ENCODE measurements around the gene LRRN2. TPM values are rescaled to one million over a fixed set of nuclear protein-coding genes. Genes with fewer than 3 reads are reported as not detected.

Gene LRRN2
- polyA plus RNA-seq, 4 donors = 3.0 to 3.1 TPM; not detected in 2

DNA sequence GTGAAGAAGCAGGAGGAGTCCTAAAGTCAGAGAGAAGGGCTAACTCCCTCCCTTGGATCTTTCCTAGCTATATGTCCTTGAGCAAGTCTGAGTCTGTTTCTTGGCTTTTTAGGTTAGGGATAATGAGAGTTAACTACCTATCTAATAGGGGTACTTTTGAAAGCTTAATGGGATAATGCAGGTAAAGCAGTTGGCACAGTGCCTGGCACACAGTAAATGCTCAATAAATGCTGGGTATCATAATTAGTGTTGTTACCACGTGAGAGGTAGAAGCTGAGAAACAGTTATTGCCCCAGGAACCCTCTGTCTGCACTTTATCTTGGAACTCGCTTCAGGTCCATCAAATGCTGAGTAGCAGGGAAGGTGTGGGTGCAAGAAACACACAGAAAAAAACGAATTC, 5.5 kb downstream of the LRRN2 start:
- no peak for FAIRE-seq
- H3K27me3 ChIP-seq (ENCODE audit: control insufficient read depth in 3 of 3, insufficient read depth in 3 of 3, low read length in 3 of 3) = peaks cover 0 to 35% (median 4%) of the 10 kb centered on the region in 3 donors
- H3K4me1 ChIP-seq (ENCODE audit: control insufficient read depth in 3 of 3, insufficient read depth in 2 of 3, low read depth in 1 of 3, low read length in 2 of 3) = peaks cover 0 to 3% (median 0%) of the 10 kb centered on the region in 3 donors
- no peaks in the 10 kb centered on the region for H3K9me3 ChIP-seq (ENCODE audit: control insufficient read depth in 2 of 2, insufficient read depth in 1 of 2, low read depth in 1 of 2, low read length in 1 of 2)
- H3K36me3 ChIP-seq (ENCODE audit: control insufficient read depth in 3 of 3, insufficient read depth in 2 of 3, low read depth in 1 of 3, low read length in 3 of 3) = no peaks in the 10 kb centered on the region
- DNase-seq = no peak
- no peak overlapping the region for H3K27ac ChIP-seq (ENCODE audit: low read depth in 1 of 3, low read length in 2 of 3)
- no peak overlapping the region for H3K4me3 ChIP-seq (ENCODE audit: low read depth in 1 of 3, low read length in 3 of 3)
- 30 to 56% (median 37%) methylated on average over 3 of the region's 3 CpGs for WGBS, 3 donors

DNA sequence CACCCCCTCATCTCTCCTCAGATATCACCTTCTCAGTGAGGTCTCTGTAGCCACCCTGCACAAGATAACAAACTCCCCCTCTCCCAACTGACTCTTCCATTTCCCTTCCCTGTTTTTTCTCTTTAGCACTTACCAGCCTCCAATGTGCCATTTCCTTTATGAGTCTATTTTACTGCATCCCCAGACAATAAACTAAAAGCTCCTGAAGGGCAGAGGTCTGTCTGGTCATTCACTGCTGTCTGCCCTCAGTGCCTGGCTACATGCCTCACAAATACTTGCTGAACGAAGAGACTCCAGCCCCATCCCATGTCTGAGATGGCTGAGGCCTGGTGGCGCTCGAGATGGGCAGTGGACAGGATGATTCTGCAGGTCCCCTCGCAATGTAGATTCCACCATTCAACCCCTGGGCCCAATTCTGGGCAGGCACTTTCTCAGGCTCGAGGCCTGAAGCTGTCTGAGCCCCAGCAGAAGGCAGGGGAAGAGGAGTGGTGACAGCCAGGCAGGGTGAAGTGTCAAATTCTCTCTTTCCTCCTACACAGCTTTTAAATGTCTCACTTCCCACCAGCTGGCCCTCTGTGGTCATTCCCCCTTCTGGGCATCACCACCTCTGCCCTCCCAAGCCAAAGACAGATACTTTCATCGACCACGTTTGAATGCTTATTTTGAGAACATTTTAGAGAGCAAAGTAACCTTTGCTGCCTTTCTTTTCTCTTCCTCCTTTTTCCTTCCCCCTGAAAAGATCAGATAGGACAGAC, 6.6 kb downstream of the LRRN2 start:
- H3K4me1 ChIP-seq (ENCODE audit: control insufficient read depth in 3 of 3, insufficient read depth in 2 of 3, low read depth in 1 of 3, low read length in 2 of 3) = no peaks in the 10 kb centered on the region
- DNase-seq (no peak), FAIRE-seq (no peak)
- H3K27me3 ChIP-seq (ENCODE audit: control insufficient read depth in 3 of 3, insufficient read depth in 3 of 3, low read length in 3 of 3) = peaks cover 0 to 28% (median 0%) of the 10 kb centered on the region in 3 donors
- H3K36me3 ChIP-seq (ENCODE audit: control insufficient read depth in 3 of 3, insufficient read depth in 2 of 3, low read depth in 1 of 3, low read length in 3 of 3) = no peaks in the 10 kb centered on the region
- no peak overlapping the region for H3K4me3 ChIP-seq (ENCODE audit: low read depth in 1 of 3, low read length in 3 of 3)
- 65 to 84% (median 74%) methylated on average over 7 of the region's 7 CpGs for WGBS, 3 donors
- no peak overlapping the region for H3K27ac ChIP-seq (ENCODE audit: low read depth in 1 of 3, low read length in 2 of 3)
- no peaks in the 10 kb centered on the region for H3K9me3 ChIP-seq (ENCODE audit: control insufficient read depth in 2 of 2, insufficient read depth in 1 of 2, low read depth in 1 of 2, low read length in 1 of 2)

DNA sequence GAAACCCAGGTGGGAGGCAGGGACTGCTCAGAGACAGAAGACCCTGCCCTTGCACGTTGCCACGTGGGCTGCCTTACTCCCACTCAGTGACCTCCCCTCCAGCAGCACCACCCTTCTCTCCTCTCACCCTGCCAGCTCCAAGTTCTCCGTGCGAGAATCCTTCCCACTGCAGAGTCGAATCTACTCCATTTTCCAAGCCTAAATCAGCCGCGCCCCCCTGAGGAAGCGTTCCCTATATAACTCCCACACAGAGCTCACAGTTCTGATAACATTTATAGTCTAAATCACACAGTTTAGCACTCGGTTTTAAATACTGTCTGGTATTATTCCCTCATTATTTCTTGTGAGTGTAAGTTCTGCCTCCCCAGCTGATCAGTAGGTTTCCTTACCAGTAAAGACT, 7.7 kb downstream of the LRRN2 start:
- 62 to 75% (median 69%) methylated on average over 9 of the region's 9 CpGs for WGBS, 3 donors
- H3K36me3 ChIP-seq (ENCODE audit: control insufficient read depth in 3 of 3, insufficient read depth in 2 of 3, low read depth in 1 of 3, low read length in 3 of 3) = no peaks in the 10 kb centered on the region
- no peaks in the 10 kb centered on the region for H3K9me3 ChIP-seq (ENCODE audit: control insufficient read depth in 2 of 2, insufficient read depth in 1 of 2, low read depth in 1 of 2, low read length in 1 of 2)
- no peaks in the 10 kb centered on the region for H3K4me1 ChIP-seq (ENCODE audit: control insufficient read depth in 3 of 3, insufficient read depth in 2 of 3, low read depth in 1 of 3, low read length in 2 of 3)
- no peak overlapping the region for H3K27ac ChIP-seq (ENCODE audit: low read depth in 1 of 3, low read length in 2 of 3)
- FAIRE-seq = no peak
- DNase-seq = no peak
- no peak overlapping the region for H3K4me3 ChIP-seq (ENCODE audit: low read depth in 1 of 3, low read length in 3 of 3)
- peaks cover 0 to 21% (median 0%) of the 10 kb centered on the region in 3 donors for H3K27me3 ChIP-seq (ENCODE audit: control insufficient read depth in 3 of 3, insufficient read depth in 3 of 3, low read length in 3 of 3)

DNA sequence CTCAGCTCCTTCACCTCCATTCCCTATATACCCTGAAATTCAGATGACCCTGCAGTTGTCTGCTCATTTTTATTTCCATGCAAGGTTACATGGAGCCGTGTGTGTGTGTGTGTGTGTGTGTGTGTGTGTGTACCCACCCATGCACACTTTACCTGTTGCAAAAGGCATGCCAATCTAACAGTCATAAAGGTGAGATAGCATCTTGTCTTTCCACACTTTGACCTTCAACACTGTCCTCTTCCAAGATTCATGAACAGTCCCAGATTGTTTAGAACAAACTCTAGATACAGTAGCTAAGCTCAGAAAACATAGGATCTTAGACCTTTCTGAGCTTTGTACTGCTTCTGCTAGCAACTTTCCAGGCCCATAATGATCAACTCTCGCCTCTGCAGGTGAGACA, 9.5 kb downstream of the LRRN2 start:
- Histone ChIP-seq H3K9me3 (ENCODE audit: control insufficient read depth in 2 of 2, insufficient read depth in 1 of 2, low read depth in 1 of 2, low read length in 1 of 2) (no peaks in the 10 kb centered on the region), H3K36me3 (ENCODE audit: control insufficient read depth in 3 of 3, insufficient read depth in 2 of 3, low read depth in 1 of 3, low read length in 3 of 3) (no peaks in the 10 kb centered on the region), H3K4me3 (ENCODE audit: low read depth in 1 of 3, low read length in 3 of 3) (no peak overlapping the region), H3K4me1 (ENCODE audit: control insufficient read depth in 3 of 3, insufficient read depth in 2 of 3, low read depth in 1 of 3, low read length in 2 of 3) (no peaks in the 10 kb centered on the region), H3K27ac (ENCODE audit: low read depth in 1 of 3, low read length in 2 of 3) (no peak overlapping the region), H3K27me3 (ENCODE audit: control insufficient read depth in 3 of 3, insufficient read depth in 3 of 3, low read length in 3 of 3) (peaks cover 0 to 22% (median 0%) of the 10 kb centered on the region in 3 donors)
- DNase-seq (peak in 1 of 2 donors; percentile 45), FAIRE-seq (no peak)
- WGBS, 3 donors = 50 to 69% (median 53%) methylated on average over 2 of the region's 2 CpGs

DNA sequence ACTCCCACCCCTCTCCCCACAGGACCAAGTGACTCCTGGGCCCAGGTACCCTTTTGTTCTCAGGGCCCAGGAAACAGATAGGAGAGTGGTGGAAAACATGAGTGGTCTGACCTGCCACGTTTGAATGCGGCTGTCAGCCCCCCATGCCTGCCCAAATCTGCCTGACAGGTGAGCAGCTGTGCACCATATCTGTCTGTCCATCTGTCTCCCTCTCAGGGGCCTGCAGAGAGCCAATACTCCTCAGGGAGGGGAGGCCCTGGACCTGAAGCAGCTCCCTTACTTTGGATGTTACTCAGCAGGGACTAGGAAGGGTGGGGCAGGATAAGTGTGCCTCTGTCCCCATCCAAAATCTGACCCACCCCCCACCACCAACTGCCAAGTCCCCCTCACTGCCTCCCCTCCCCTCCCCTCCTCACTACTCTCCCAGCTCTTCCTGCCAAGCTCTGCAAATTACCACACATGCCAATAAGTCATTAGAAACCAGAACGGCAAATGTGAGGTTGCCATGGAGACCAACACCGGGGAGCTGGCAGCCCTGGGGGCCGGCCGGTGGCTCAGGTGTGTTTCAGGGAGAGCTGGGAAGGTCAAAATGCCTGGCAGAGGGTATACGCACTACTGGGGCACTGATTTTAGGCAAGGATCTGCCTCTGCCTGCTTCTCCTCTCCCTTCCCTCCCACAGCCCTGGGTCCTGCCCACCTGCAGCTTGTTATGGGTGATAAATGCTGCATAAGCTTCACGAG, 11.5 kb downstream of the LRRN2 start:
- Histone ChIP-seq H3K27me3 (ENCODE audit: control insufficient read depth in 3 of 3, insufficient read depth in 3 of 3, low read length in 3 of 3) (peaks cover 0 to 19% (median 3%) of the 10 kb centered on the region in 3 donors), H3K4me3 (ENCODE audit: low read depth in 1 of 3, low read length in 3 of 3) (no peak overlapping the region), H3K4me1 (ENCODE audit: control insufficient read depth in 3 of 3, insufficient read depth in 2 of 3, low read depth in 1 of 3, low read length in 2 of 3) (no peaks in the 10 kb centered on the region), H3K27ac (ENCODE audit: low read depth in 1 of 3, low read length in 2 of 3) (no peak overlapping the region), H3K36me3 (ENCODE audit: control insufficient read depth in 3 of 3, insufficient read depth in 2 of 3, low read depth in 1 of 3, low read length in 3 of 3) (no peaks in the 10 kb centered on the region), H3K9me3 (ENCODE audit: control insufficient read depth in 2 of 2, insufficient read depth in 1 of 2, low read depth in 1 of 2, low read length in 1 of 2) (no peaks in the 10 kb centered on the region)
- 38 to 45% (median 38%) methylated on average over 8 of the region's 8 CpGs for WGBS, 3 donors
- no peak for DNase-seq
- FAIRE-seq = no peak

DNA sequence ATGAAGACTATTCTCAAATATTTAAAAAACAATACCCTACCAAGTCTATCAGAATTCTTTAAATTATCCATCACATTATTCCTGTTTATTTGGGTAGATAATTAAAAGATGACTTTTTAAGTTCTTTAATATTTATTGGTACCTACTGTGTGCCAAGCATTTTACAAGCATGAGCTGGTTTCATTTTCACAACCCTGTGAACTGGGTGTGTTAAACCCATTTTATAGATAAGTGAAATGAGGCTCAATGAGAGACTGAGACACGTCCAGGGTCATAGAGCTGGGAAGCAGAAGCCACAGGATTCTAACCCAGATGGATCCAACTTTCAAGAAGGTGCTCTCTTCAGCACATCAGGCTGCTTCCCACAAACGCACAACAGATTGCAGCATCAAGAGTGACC, 12.3 kb downstream of the LRRN2 start:
- H3K4me1 ChIP-seq (ENCODE audit: control insufficient read depth in 3 of 3, insufficient read depth in 2 of 3, low read depth in 1 of 3, low read length in 2 of 3) = no peaks in the 10 kb centered on the region
- DNase-seq = no peak
- H3K27ac ChIP-seq (ENCODE audit: low read depth in 1 of 3, low read length in 2 of 3) = no peak overlapping the region
- peaks cover 0 to 19% (median 3%) of the 10 kb centered on the region in 3 donors for H3K27me3 ChIP-seq (ENCODE audit: control insufficient read depth in 3 of 3, insufficient read depth in 3 of 3, low read length in 3 of 3)
- no peaks in the 10 kb centered on the region for H3K36me3 ChIP-seq (ENCODE audit: control insufficient read depth in 3 of 3, insufficient read depth in 2 of 3, low read depth in 1 of 3, low read length in 3 of 3)
- no peak overlapping the region for H3K4me3 ChIP-seq (ENCODE audit: low read depth in 1 of 3, low read length in 3 of 3)
- no peak for FAIRE-seq
- WGBS, 3 donors = 57 to 74% (median 68%) methylated on average over 2 of the region's 2 CpGs
- no peaks in the 10 kb centered on the region for H3K9me3 ChIP-seq (ENCODE audit: control insufficient read depth in 2 of 2, insufficient read depth in 1 of 2, low read depth in 1 of 2, low read length in 1 of 2)

DNA sequence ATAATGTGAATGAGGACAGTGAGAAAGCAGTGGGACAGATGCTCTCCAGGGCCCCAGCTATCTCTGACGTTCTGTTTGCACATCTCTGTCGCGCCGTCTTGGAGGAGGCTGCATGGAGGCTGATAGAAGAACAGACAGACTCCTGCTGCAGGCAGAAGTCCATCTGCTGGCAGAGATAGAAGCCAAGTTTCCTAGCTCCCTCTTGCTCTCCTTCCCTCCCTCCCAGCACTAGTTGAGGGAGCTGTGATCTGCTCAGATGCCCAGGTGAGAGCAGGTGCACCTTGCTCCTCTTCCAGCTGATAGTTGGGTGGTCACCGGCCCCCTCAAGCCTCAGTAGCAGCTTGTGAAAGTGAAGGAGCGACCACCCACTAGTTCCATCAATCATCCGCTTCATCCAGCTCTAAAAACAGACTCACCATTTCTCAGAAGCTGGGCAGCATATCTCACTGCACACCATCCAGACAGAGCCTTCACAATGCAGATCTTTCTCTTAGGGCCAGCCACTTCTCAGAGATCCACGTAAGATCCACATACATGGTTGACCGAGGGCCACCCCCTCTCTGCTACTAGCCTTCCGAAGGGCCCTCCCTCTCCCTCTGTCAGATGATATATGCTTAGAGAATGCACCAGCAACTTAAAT, 12.9 kb downstream of the LRRN2 start:
- DNase-seq (no peak), FAIRE-seq (no peak)
- Histone ChIP-seq H3K4me3 (ENCODE audit: low read depth in 1 of 3, low read length in 3 of 3) (no peak overlapping the region), H3K27me3 (ENCODE audit: control insufficient read depth in 3 of 3, insufficient read depth in 3 of 3, low read length in 3 of 3) (peaks cover 0 to 19% (median 3%) of the 10 kb centered on the region in 3 donors), H3K4me1 (ENCODE audit: control insufficient read depth in 3 of 3, insufficient read depth in 2 of 3, low read depth in 1 of 3, low read length in 2 of 3) (no peaks in the 10 kb centered on the region), H3K9me3 (ENCODE audit: control insufficient read depth in 2 of 2, insufficient read depth in 1 of 2, low read depth in 1 of 2, low read length in 1 of 2) (no peaks in the 10 kb centered on the region), H3K27ac (ENCODE audit: low read depth in 1 of 3, low read length in 2 of 3) (no peak overlapping the region), H3K36me3 (ENCODE audit: control insufficient read depth in 3 of 3, insufficient read depth in 2 of 3, low read depth in 1 of 3, low read length in 3 of 3) (no peaks in the 10 kb centered on the region)
- WGBS, 3 donors = 60 to 70% (median 68%) methylated on average over 10 of the region's 10 CpGs

DNA sequence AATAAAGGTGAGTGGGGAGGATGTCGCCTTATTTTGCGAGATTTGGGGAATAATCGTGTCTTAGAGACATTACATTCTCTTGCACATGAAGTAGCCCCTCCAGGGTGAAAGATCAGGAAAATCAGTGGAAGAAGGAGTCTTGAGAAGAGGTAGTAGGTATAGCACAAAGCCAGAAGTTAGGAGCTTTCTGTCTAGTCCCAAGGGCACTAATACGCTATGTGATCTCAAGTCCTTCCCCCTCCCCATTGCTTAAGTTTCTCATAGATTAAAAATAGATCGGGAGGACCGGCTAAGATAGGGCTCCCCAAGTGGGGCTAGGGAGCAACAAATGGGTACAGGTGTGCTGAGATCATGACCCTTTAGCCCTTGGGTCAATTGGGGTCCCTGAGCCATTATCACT, 13.5 kb downstream of the LRRN2 start:
- no peak for DNase-seq
- Histone ChIP-seq H3K9me3 (ENCODE audit: control insufficient read depth in 2 of 2, insufficient read depth in 1 of 2, low read depth in 1 of 2, low read length in 1 of 2) (no peaks in the 10 kb centered on the region), H3K4me1 (ENCODE audit: control insufficient read depth in 3 of 3, insufficient read depth in 2 of 3, low read depth in 1 of 3, low read length in 2 of 3) (no peaks in the 10 kb centered on the region), H3K27me3 (ENCODE audit: control insufficient read depth in 3 of 3, insufficient read depth in 3 of 3, low read length in 3 of 3) (peaks cover 0 to 17% (median 3%) of the 10 kb centered on the region in 3 donors), H3K4me3 (ENCODE audit: low read depth in 1 of 3, low read length in 3 of 3) (no peak overlapping the region), H3K27ac (ENCODE audit: low read depth in 1 of 3, low read length in 2 of 3) (no peak overlapping the region), H3K36me3 (ENCODE audit: control insufficient read depth in 3 of 3, insufficient read depth in 2 of 3, low read depth in 1 of 3, low read length in 3 of 3) (no peaks in the 10 kb centered on the region)
- no peak for FAIRE-seq
- 84 to 86% (median 84%) methylated on average over 6 of the region's 6 CpGs for WGBS, 3 donors
